Gastrocnemius medialis (tissue), 4 donors: ENCODE data around the gene TLR4.

Experiments used
- POLR2A ChIP-seq, 2 donors: fragments of 450-650 bp; IDR thresholded peaks; one replicate each; pipeline ENCODE4 v1.6.1; 2017; ENCODE audit warnings: antibody characterized with exemption in 2 of 2, mild to moderate bottlenecking in 2 of 2, moderate library complexity in 2 of 2
- TF ChIP-seq, protein P1 (sequence below), 5 experiments: fragments of 450-650 bp in 3 of 5; fragments of 200-600 bp in 2 of 5; sonication (generic) in 2 of 5; IDR thresholded peaks in 4 of 5; conservative IDR thresholded peaks in 1 of 5; 1 replicate in 4 of 5; 2 replicates in 1 of 5; pipeline ENCODE4 v1.5.1; 2016 to 2019; ENCODE audit warnings: antibody characterized with exemption in 5 of 5, mild to moderate bottlenecking in 3 of 5, moderate library complexity in 3 of 5

GRCh38 chr9:117691367-117691766 is 12.8 kb upstream of the TLR4 start:
- TF ChIP-seq, protein P1, sequence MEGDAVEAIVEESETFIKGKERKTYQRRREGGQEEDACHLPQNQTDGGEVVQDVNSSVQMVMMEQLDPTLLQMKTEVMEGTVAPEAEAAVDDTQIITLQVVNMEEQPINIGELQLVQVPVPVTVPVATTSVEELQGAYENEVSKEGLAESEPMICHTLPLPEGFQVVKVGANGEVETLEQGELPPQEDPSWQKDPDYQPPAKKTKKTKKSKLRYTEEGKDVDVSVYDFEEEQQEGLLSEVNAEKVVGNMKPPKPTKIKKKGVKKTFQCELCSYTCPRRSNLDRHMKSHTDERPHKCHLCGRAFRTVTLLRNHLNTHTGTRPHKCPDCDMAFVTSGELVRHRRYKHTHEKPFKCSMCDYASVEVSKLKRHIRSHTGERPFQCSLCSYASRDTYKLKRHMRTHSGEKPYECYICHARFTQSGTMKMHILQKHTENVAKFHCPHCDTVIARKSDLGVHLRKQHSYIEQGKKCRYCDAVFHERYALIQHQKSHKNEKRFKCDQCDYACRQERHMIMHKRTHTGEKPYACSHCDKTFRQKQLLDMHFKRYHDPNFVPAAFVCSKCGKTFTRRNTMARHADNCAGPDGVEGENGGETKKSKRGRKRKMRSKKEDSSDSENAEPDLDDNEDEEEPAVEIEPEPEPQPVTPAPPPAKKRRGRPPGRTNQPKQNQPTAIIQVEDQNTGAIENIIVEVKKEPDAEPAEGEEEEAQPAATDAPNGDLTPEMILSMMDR (IDR thresholded peaks at IDR 0.05 in 4 of 5, conservative IDR thresholded peaks at IDR 0.05 in 1 of 5): no peak
- TF ChIP-seq POLR2A (IDR thresholded peaks at IDR 0.05): no peak
